Keratinocyte (primary cell): ENCODE results near the gene TMEM208. TPM values are rescaled to one million over a fixed set of nuclear protein-coding genes. Genes with fewer than 3 reads are reported as not detected.

Experiments
- DNase-seq: peaks from one replicate; pipeline ENCODE4 v3.0.0-alpha.2; 2011; ENCODE audit warnings: low read depth, missing footprints, low spot score
- FAIRE-seq: peaks from 2 replicates; lab custom pipeline; 2011; peaks lifted over from hg19 to GRCh38; lab: Jason Lieb, UNC
- H2AFZ ChIP-seq: 2 replicates; pipeline ENCODE4 v1.6.0; 2012; ENCODE audit warnings: low read length, control low read depth, inconsistent platforms; ENCODE audit not compliant: control insufficient read depth
- H3K27ac ChIP-seq: 2 replicates; pipeline ENCODE4 v1.5.1; 2011; ENCODE audit warnings: low read length; ENCODE audit not compliant: control insufficient read depth, insufficient read depth
- H3K27me3 ChIP-seq: 3 replicates; pipeline ENCODE4 v1.6.0; 2011; ENCODE audit warnings: low read length; ENCODE audit not compliant: control insufficient read depth, insufficient read depth; ENCODE audit errors: extremely low read depth
- H3K36me3 ChIP-seq, 2 experiments: 2 replicates in 1 of 2; 3 replicates in 1 of 2; pipeline ENCODE4 v1.5.1; 2011; ENCODE audit warnings: low read length in 2 of 2, mild to moderate bottlenecking in 1 of 2; ENCODE audit not compliant: control insufficient read depth in 2 of 2, insufficient read depth in 2 of 2; ENCODE audit errors: extremely low read depth in 1 of 2
- H3K4me1 ChIP-seq: 3 replicates; pipeline ENCODE4 v1.5.1; 2011; ENCODE audit warnings: low read length; ENCODE audit not compliant: control insufficient read depth, insufficient read depth; ENCODE audit errors: extremely low read depth
- H3K4me2 ChIP-seq: 3 replicates; pipeline ENCODE4 v1.6.0; 2011; ENCODE audit warnings: low read depth, low read length; ENCODE audit not compliant: control insufficient read depth, insufficient read depth; ENCODE audit errors: extremely low read depth
- H3K4me3 ChIP-seq, 3 experiments: fragments of 200-600 bp in 1 of 3; sonication (generic) in 1 of 3; 2 replicates in 2 of 3; 3 replicates in 1 of 3; pipeline ENCODE4 v1.5.1; 2011 to 2016; ENCODE audit warnings: low read length in 3 of 3, mild to moderate bottlenecking in 3 of 3, control low read depth in 2 of 3, inconsistent platforms in 1 of 3, low read depth in 1 of 3, mixed read lengths in 1 of 3, mixed run types in 1 of 3, moderate library complexity in 1 of 3; ENCODE audit not compliant: control insufficient read depth in 2 of 3, insufficient read depth in 2 of 3; ENCODE audit errors: extremely low read depth in 1 of 3
- H3K79me2 ChIP-seq: 2 replicates; pipeline ENCODE4 v1.6.0; 2012; ENCODE audit warnings: low read length; ENCODE audit not compliant: control insufficient read depth, insufficient read depth
- H3K9ac ChIP-seq: 3 replicates; pipeline ENCODE4 v1.6.0; 2011; ENCODE audit warnings: low read length; ENCODE audit not compliant: control insufficient read depth, insufficient read depth; ENCODE audit errors: extremely low read depth
- H3K9me1 ChIP-seq: 3 replicates; pipeline ENCODE4 v1.6.0; 2011; ENCODE audit warnings: low read length; ENCODE audit not compliant: control insufficient read depth, insufficient read depth; ENCODE audit errors: extremely low read depth
- H3K9me3 ChIP-seq: 2 replicates; pipeline ENCODE4 v1.5.1; 2012; ENCODE audit warnings: low read depth, low read length; ENCODE audit not compliant: control insufficient read depth
- H4K20me1 ChIP-seq: 3 replicates; pipeline ENCODE4 v1.6.0; 2011; ENCODE audit warnings: low read length; ENCODE audit not compliant: control insufficient read depth, insufficient read depth; ENCODE audit errors: extremely low read depth
- EZH2 ChIP-seq: IDR thresholded peaks from one replicate; pipeline ENCODE4 v1.6.1; 2012; ENCODE audit warnings: inconsistent platforms, mild to moderate bottlenecking, low read length, moderate library complexity
- dilution Hi-C: fragments of 300-500 bp; cut with MboI; formaldehyde crosslinking; loops from one replicate; pipeline ENCODE4 v1.7.0; 2020; ENCODE audit warnings: low sequenced_read_pairs; ENCODE audit not compliant: extremely low pct_ligation_motif_present
- polyA plus RNA-seq, 5 experiments: library from polyadenylated mRNA; depleted of rRNA in 3 of 5; stranded (reverse) in 3 of 5; stranded (forward) in 1 of 5; unstranded in 1 of 5; fragments of >200 nt; gene quantifications; 1 replicate in 1 of 5; 2 replicates in 3 of 5; 3 replicates in 1 of 5; pipeline versions ENCODE4 v1.2.1 to v1.2.3, GENCODE V29; 2011 to 2012; ENCODE audit warnings: missing spikeins in 2 of 5, low read depth in 1 of 5, low replicate concordance in 1 of 5
- TF ChIP-seq, protein P1 (sequence below), 3 experiments: IDR thresholded peaks in 1 of 3; conservative IDR thresholded peaks in 1 of 3; optimal IDR thresholded peaks in 1 of 3; 2 replicates in 2 of 3; 3 replicates in 1 of 3; pipeline versions ENCODE3 to v1.5.1; 2011; ENCODE audit warnings: low read length in 3 of 3, mild to moderate bottlenecking in 3 of 3, moderate library complexity in 2 of 3, control low read depth in 1 of 3, inconsistent platforms in 1 of 3; ENCODE audit not compliant: insufficient read depth in 2 of 3; ENCODE audit errors: extremely low read depth in 1 of 3

Gene TMEM208
- polyA plus RNA-seq, 1 donor (not counting 4 experiments of a cell fraction or from before 2014, with no cell fraction given): 44.9 TPM

DNA sequence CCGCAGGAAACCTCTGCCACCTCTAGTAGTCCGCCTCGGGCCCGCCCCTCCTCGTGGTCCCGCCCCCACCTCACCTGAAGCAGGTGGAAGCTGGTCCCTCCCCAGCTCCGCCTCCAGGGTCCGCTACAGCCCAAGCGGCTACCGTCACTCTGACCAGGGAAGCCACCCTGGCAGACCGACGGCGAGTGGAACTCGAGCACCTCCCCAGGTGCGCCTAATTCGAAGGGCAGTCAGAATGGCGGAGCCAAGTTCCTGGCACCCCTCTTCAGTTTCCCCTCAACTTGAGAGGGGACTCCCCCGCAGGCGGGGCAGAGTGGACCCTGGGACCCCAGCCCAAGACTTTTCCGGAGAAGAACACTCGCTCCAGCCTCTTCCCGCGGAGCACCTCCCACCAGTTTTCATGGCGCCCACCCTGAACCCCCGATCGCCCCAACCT is 19.8 kb downstream of the TMEM208 start:
- dilution Hi-C loops: no loop called here
- no peak for TF ChIP-seq EZH2
- TF ChIP-seq, protein P1, sequence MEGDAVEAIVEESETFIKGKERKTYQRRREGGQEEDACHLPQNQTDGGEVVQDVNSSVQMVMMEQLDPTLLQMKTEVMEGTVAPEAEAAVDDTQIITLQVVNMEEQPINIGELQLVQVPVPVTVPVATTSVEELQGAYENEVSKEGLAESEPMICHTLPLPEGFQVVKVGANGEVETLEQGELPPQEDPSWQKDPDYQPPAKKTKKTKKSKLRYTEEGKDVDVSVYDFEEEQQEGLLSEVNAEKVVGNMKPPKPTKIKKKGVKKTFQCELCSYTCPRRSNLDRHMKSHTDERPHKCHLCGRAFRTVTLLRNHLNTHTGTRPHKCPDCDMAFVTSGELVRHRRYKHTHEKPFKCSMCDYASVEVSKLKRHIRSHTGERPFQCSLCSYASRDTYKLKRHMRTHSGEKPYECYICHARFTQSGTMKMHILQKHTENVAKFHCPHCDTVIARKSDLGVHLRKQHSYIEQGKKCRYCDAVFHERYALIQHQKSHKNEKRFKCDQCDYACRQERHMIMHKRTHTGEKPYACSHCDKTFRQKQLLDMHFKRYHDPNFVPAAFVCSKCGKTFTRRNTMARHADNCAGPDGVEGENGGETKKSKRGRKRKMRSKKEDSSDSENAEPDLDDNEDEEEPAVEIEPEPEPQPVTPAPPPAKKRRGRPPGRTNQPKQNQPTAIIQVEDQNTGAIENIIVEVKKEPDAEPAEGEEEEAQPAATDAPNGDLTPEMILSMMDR (optimal IDR thresholded peaks at IDR 0.05 in 1 of 3, IDR thresholded peaks at IDR 0.05 in 1 of 3, conservative IDR thresholded peaks at IDR 0.05 in 1 of 3; ENCODE audit: extremely low read depth in 1 of 3, insufficient read depth in 2 of 3, low read length in 3 of 3): peak in 2 of 3 experiments; percentile 17 to 32
- peaks cover 0 to 5% of the 10 kb centered on the region in 2 experiments for H3K36me3 ChIP-seq
- no peaks in the 10 kb centered on the region for H4K20me1 ChIP-seq
- no peak for DNase-seq
- H3K9me3 ChIP-seq: no peaks in the 10 kb centered on the region
- peak; percentile 9 for FAIRE-seq
- H3K27me3 ChIP-seq: peaks cover 18% of the 10 kb centered on the region
- peaks cover 16% of the 10 kb centered on the region for H3K79me2 ChIP-seq
- peaks cover 55% of the 10 kb centered on the region for H3K4me1 ChIP-seq
- H2AFZ ChIP-seq: peak overlapping the region; percentile 4
- H3K4me2 ChIP-seq: peak overlapping the region; percentile 85
- peak overlapping the region; percentile 79 to 86 (median 85) for H3K4me3 ChIP-seq
- H3K27ac ChIP-seq: peak overlapping the region; percentile 73
- peaks cover 2% of the 10 kb centered on the region for H3K9me1 ChIP-seq
- H3K9ac ChIP-seq: peak overlapping the region; percentile 79

DNA sequence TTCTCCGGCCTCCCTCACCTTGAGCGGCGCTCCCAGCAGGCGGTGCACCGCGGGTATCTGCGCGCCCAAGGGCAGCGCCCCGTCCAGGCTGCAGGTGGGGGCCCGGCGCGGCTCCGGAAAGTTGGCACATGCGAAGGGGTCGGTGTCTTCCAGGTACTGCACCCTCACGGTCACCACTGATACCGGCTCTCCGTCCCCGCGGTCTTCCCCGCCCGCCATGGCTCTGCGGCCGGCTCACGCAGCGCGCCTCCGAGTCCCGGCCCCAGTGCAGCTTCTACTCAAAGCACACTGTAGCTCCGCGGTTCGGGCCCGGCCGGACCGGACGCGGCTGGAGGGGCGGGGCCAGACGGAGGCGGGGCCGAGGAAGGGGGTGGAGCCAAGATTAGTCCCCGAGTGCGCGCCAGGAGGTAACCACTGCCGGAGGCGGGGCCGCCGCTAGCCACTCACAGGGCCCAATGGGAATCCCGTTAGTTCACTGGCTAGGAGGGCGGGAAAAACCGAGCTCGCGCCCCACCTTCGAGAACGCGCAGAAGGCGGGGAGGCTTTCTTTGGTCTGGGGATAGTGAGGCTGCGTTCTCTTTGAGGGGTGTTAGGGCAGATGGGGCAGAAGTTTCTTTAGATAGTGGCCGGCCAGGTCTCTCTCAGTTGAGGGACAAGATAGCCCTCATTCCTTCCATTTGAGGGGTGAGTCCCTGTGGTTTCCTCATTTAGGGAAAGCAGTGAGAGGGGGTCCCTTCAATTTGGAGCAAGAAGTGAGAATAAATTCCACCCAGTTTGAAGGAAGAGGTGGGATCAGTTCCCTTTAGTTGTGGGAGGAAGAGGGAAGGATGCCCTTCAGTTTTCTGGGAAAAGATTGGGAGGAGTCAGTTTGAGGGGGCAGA is 20.5 kb downstream of the TMEM208 start, which contains the start of gene FHOD1:
Gene FHOD1, minus strand, starts transcription at position 290 of the 881 bp plus-strand sequence. Its CDS starts 71 bp downstream, at position 219.
- FAIRE-seq: no peak
- H3K79me2 ChIP-seq: peaks cover 13% of the 10 kb centered on the region
- H3K9me1 ChIP-seq: no peaks in the 10 kb centered on the region
- peaks cover 49% of the 10 kb centered on the region for H3K4me1 ChIP-seq
- H3K4me2 ChIP-seq: peak within 1 kb of the TSS; percentile 85
- no peaks in the 10 kb centered on the region for H3K9me3 ChIP-seq
- DNase-seq: no peak
- peaks cover 18% of the 10 kb centered on the region for H3K27me3 ChIP-seq
- peak within 1 kb of the TSS; percentile 73 for H3K27ac ChIP-seq
- H3K9ac ChIP-seq: peak within 1 kb of the TSS; percentile 79
- H3K36me3 ChIP-seq: peaks cover 0 to 5% of the 10 kb centered on the region in 2 experiments
- H2AFZ ChIP-seq: peak within 1 kb of the TSS; percentile 81
- TF ChIP-seq, protein P1 (optimal IDR thresholded peaks at IDR 0.05 in 1 of 3, IDR thresholded peaks at IDR 0.05 in 1 of 3, conservative IDR thresholded peaks at IDR 0.05 in 1 of 3; ENCODE audit: extremely low read depth in 1 of 3, insufficient read depth in 2 of 3, low read length in 3 of 3): no peak
- TF ChIP-seq EZH2: no peak
- dilution Hi-C loops: no loop called here
- peak within 1 kb of the TSS; percentile 79 to 86 (median 85) for H3K4me3 ChIP-seq
- no peaks in the 10 kb centered on the region for H4K20me1 ChIP-seq
